NCI-H510A (cell line): Measurements from ENCODE around the gene PRDM2.

Experiments used
- DNase-seq: peaks from one replicate; lab custom pipeline; 2025; lab: John Stamatoyannopoulos, UW

The PRDM2 gene

GRCh38 chr1:13732971-13733667, 33.1 kb downstream of the PRDM2 start:
- DNase-seq: no peak

DNA sequence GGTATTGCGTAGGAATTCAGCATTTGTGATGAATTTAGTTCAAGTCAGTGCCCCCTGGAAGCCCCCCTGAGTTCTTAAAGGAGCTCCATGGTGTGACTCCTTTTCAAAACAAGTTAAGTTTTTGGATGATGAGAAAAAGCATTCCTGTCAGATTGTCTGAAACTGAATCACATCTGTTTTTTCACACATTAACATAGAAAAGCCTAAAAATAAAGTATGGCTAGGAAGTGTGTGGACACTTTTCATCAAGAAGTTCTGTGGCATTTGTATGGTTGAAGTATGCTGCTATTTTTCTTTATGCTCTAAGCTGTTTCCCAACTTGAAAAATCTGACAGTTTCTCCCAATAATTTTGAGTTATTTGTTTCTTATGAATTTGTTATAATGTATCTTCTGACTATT, 33.7 kb downstream of the PRDM2 start:
- no peak for DNase-seq

DNA sequence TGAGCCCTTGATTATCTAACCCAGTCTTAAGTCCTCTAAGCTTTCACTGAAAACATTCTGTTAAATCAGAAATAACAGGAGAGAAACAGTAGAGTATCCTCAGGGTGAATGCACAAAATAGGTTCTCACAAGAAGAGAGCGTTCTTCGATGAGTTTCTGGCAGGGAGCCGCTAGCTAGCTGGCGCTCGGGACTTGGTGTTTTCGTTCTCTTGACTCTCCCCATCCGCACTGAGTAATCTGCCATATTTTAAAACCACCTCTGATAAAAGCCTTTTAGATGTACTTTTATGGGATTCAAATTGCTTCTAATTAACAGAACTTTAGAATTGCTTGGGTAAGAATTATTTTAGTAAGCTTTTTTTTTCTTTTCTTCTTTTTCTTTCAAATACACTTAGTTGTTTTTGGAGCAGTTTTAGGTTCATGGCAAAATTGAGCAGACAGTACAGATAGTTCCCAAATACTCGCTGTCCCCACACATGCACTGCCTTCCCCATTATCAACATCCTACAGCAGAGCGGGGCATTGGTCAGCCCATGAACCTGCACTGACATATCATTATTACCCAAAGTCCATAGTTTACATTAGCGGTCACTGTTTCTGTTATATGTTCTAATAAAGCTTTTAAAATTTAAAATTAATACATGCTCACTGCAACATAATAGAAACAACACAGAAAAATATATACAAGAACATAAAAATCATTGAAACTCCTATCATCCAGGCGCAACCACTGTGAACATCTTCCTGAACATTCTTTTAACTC, 35.4 kb downstream of the PRDM2 start:
- DNase-seq: no peak

DNA sequence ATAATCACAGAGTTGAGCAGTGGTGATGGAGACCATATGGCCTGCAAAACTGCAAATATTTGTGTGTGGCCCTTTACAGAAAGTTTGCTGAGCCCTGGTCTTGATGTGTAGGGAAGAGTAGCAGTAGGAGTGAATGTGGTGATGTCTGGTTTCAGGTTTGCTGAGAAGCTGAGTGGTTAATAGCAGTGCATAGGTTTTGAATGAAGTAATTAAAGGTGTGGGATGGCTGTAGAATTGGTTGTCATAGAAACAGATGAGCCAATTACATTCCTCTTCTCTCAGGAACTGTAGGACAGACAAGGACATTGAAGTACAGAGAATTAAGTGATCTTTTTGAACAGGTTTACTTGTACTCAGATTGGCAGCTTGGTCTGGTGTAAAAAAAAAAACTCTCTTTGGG, 37.4 kb downstream of the PRDM2 start:
- DNase-seq: no peak

DNA sequence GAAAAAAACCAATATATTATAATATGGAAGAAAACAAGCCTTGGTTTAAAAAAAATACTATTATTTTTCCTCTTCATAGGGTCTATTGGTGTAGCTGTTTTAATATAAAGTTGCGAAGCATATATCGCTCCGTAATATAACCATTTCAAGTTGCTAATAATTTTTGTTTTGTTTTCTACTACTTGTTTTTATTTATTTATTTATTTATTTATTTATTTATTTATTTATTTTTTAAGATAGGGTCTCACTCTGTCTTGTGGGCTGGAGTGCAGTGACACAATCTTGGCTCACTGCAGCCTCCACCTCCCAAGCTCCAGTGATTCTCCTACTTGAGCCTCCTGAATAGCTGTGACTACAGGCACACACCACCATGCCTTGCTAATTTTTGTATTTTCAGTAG, 46.4 kb downstream of the PRDM2 start:
- no peak for DNase-seq

- peak; percentile 95 for DNase-seq
Observed at GRCh38 chr1:13748610-13749505, 48.9 kb downstream of the PRDM2 start.

DNA sequence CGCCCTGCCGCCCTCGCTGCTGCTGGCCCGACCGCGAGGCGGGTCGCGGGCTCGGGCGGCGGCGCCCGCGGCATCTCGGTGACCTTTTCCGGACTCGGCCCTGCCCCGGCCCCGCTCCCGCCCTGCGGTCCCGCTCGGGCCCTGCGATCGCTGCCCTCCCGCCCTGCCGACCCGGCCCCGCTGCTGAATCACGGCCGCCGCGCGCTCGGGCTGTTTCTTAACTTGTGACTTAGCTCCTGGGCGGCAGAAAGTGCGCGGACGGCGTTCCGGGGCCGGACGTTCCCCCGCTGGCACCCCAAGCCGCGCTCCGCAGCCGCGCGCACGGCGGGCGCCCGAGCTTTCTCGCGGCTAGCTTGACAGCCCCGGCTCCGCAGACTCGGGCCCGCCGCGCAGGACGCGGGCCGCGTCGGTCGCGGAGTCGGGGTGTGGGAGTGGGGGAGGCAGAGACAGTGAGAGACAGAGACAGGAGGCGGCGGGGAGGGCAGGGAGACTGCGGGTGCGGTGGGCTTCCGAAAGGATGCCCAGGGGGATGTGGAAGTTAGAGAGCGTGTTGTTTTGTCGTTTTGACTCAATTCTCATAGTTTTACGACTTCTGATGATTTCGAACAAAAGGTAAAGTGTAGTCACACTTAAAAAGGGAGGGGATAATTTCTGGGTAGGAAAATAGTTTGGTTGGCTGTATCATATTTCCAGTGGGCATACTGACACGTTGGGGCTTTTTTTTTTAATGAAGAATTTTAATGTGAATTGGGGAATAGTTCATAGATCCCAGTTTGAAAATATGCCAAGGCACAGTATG, 49.8 kb downstream of the PRDM2 start:
- DNase-seq: peak; percentile 41

DNA sequence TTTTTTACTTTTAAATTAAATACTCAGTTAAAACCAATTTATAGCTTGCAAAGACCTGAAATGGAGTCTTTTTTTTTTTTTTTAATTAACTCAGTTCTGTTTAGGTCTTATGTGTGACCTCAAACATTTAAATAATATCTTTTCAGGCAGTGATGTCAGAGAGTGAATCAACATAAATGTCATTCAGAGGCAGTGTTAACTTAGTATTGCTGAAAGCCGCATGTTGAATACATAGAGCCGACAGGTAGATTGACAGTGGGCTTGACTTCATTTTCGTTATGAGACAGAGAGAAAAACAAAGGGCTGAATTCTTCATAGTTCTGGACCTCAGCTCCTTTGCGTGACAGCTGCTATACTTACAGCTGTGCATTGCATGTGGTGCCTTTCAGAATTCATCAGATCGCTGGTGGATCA, 51.5 kb downstream of the PRDM2 start:
- no peak for DNase-seq

DNA sequence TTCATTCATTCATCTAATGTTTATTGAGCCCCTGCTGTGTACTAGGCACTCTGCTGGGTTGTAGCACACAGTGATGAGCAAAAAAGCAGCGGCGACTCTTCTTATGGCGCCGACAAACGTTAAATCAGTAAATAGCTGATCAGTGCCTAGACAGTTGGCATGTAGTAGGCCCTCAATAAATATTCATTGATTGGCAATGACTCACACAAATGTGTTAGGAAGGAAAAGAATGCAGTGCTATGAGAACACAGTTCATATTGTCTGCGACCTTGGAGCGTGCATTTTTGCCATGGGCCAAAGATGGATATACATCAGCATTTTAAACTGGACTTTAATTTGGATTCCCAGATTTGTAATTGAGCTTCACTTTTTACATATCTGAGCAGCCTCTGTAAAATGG, 52.0 kb downstream of the PRDM2 start:
- no peak for DNase-seq

GRCh38 chr1:13752852-13753251, 52.9 kb downstream of the PRDM2 start:
- no peak for DNase-seq

- no peak for DNase-seq
Observed at GRCh38 chr1:13753636-13754402, 53.8 kb downstream of the PRDM2 start.

- no peak for DNase-seq
Observed at GRCh38 chr1:13754510-13755103, 54.6 kb downstream of the PRDM2 start.

DNA sequence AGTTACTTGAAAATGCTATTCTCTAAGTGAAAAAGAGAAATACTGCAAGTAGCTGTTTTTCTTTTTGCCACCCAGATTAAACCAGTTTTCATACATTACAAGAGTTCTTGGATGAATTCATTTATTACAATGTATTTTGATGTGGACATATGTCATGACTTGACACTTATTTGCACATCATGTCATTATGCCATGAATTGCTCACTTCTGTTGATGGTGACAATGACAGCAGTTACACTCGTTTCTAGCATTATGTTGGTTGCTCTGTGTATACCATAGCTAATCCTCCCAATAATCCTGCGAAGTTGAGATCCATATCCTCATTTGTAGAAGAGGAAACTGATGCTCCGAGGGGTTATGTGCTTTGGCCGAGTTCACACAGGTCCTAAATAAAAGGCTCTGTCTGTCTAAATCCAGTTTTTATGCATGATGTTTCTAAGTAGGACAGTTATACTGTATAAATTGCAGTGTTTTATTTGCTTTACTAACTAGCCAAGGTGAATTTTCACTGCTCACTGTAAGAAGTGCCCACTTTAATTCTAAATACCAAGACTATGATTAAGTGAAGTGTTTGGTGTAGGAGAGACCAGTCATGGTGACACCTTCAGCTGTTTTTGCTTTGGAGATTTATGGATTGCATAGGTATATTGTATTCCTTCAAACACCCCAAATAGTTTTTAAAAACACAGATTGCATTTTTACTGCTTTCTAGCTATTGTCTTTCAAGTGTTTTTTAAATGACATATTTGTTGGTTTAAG, 56.7 kb downstream of the PRDM2 start:
- no peak for DNase-seq

DNA sequence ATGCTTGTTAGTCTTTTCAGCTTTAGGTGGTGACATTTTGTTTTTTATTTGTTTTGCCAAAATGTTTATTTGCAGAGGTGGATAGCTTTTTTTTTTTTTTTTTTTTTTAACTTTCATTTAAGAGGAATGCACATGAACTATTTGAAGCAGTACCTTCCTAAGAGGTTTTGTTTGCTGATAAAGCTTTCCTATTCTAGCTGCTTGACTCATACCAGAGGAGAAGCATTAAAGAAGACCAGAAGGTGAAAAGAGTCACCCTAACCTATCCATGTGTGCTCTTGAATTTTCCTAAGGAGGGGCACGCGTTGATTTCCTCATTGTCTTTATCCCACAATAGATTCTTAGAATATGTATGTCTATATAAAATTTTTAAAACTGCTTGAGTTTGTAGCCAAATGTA, 57.7 kb downstream of the PRDM2 start:
- DNase-seq: no peak

GRCh38 chr1:13759072-13759471, 59.1 kb downstream of the PRDM2 start:
- DNase-seq: no peak

- DNase-seq: no peak
Observed at GRCh38 chr1:13760340-13760739, 60.4 kb downstream of the PRDM2 start.

- DNase-seq: no peak
Observed at GRCh38 chr1:13760921-13761320, 60.9 kb downstream of the PRDM2 start.

- no peak for DNase-seq
Observed at GRCh38 chr1:13761883-13762282, 61.9 kb downstream of the PRDM2 start.

DNA sequence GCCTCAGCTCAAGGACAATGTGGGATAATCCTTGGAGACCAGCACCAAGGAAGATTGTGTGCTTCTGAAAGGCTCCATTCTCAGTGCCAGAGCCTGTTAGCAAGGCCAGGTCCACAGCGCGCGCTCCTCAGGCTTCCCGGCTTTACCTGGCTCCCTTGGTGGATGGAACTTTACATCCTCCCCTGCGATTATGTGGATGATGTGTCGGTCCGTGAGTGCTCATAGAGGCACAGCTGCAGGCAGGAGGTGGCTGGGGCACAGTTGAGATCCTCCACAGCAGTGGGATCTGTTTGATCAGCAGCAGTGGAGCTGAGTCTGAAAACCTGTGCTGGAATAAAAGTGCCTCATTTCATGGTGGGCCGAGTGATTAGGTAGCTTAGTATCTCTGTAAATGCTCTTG, 62.7 kb downstream of the PRDM2 start:
- DNase-seq: peak; percentile 18

GRCh38 chr1:13763222-13763621, 63.2 kb downstream of the PRDM2 start:
- DNase-seq: no peak
